ENCODE results near the gene FBXW7.

The FBXW7 gene

GRCh38 chr4:152316969-152317368 lies 218.9 kb downstream of the FBXW7 start:
- intact Hi-C loops (cut with DNase I) = no loop called here
- DNase-seq = no peak

- no peak for DNase-seq
These were observed 225.6 kb downstream of the FBXW7 start for GRCh38 chr4:152310257-152310656.

GRCh38 chr4:152309418-152309817 lies 226.5 kb downstream of the FBXW7 start:
- intact Hi-C loops (cut with DNase I) = no loop called here
- DNase-seq = no peak

More at GRCh38 chr4:152310257-152310656, 225.6 kb downstream of the FBXW7 start:
- intact Hi-C loops (cut with DNase I) = no loop called here

GRCh38 chr4:152308951-152309350 lies 226.9 kb downstream of the FBXW7 start:
- intact Hi-C loops (cut with DNase I) = no loop called here
- no peak for DNase-seq

- no peak for DNase-seq
- intact Hi-C loops (cut with DNase I) = no loop called here
These were observed 228.2 kb downstream of the FBXW7 start for GRCh38 chr4:152307669-152308068.

GRCh38 chr4:152306541-152306940 lies 229.4 kb downstream of the FBXW7 start:
- DNase-seq = no peak
- intact Hi-C loops (cut with DNase I) = no loop called here

GRCh38 chr4:152304220-152304619 lies 231.7 kb downstream of the FBXW7 start:
- peak in 1 of 42 donors; percentile 32 for DNase-seq
- intact Hi-C loops (cut with DNase I) = no loop called here

GRCh38 chr4:152301381-152301780 lies 234.5 kb downstream of the FBXW7 start:
- intact Hi-C loops (cut with DNase I) = no loop called here
- DNase-seq = no peak

- DNase-seq = no peak
- intact Hi-C loops (cut with DNase I) = no loop called here
These were observed 236.3 kb downstream of the FBXW7 start for GRCh38 chr4:152299553-152299952.

GRCh38 chr4:152296386-152296785 lies 239.5 kb downstream of the FBXW7 start:
- no peak for DNase-seq
- intact Hi-C loops (cut with DNase I) = no loop called here

GRCh38 chr4:152294765-152295164 lies 241.1 kb downstream of the FBXW7 start:
- intact Hi-C loops (cut with DNase I) = no loop called here
- DNase-seq = no peak

GRCh38 chr4:152294331-152294730 lies 241.6 kb downstream of the FBXW7 start:
- DNase-seq = no peak
- intact Hi-C loops (cut with DNase I) = no loop called here

GRCh38 chr4:152293527-152293926 lies 242.4 kb downstream of the FBXW7 start:
- DNase-seq = no peak
- intact Hi-C loops (cut with DNase I) = no loop called here

GRCh38 chr4:152290366-152290921 lies 245.4 kb downstream of the FBXW7 start:
- intact Hi-C loops (cut with DNase I) = no loop called here
- peak in 1 of 42 donors; percentile 21 for DNase-seq

GRCh38 chr4:152289941-152290340 lies 246.0 kb downstream of the FBXW7 start:
- no peak for DNase-seq

GRCh38 chr4:152289541-152289940 lies 246.4 kb downstream of the FBXW7 start:
- DNase-seq = no peak
- intact Hi-C loops (cut with DNase I) = no loop called here

More at GRCh38 chr4:152289941-152290340, 246.0 kb downstream of the FBXW7 start:
- intact Hi-C loops (cut with DNase I) = no loop called here

GRCh38 chr4:152283801-152284470 lies 252.0 kb downstream of the FBXW7 start:
- intact Hi-C loops (cut with DNase I) = no loop called here
- DNase-seq = no peak

GRCh38 chr4:152281822-152282221 lies 254.1 kb downstream of the FBXW7 start:
- intact Hi-C loops (cut with DNase I) = no loop called here
- DNase-seq = no peak

GRCh38 chr4:152281211-152281610 lies 254.7 kb downstream of the FBXW7 start:
- intact Hi-C loops (cut with DNase I) = no loop called here
- DNase-seq = no peak

GRCh38 chr4:152279234-152279566 lies 256.7 kb downstream of the FBXW7 start:
- DNase-seq = peak in 1 of 42 donors; percentile 24
- intact Hi-C loops (cut with DNase I) = no loop called here

GRCh38 chr4:152278505-152279233 lies 257.2 kb downstream of the FBXW7 start:
- intact Hi-C loops (cut with DNase I) = no loop called here
- peak; percentile 26 to 93 (median 74) for DNase-seq

All from head of caudate nucleus (tissue), 42 donors.